Stimulated activated CD8-positive, alpha-beta memory T cell treated with anti-CD3 and anti-CD28 coated beads, Interleukin-15, amount 100 ng/mL, for 4 hours (primary cell): ENCODE results near the gene RAB30.
"Not testable (repeated sequence)": the region's sequence is repeated elsewhere in the genome, so short reads cannot be mapped to it uniquely, and the experiment has no call there.

Experiments used
- DNase-seq, 2 donors: peaks; one replicate each; pipeline ENCODE4 v3.0.0-alpha.2; 2020; ENCODE audit warnings: low read depth in 2 of 2

RAB30 gene

DNA sequence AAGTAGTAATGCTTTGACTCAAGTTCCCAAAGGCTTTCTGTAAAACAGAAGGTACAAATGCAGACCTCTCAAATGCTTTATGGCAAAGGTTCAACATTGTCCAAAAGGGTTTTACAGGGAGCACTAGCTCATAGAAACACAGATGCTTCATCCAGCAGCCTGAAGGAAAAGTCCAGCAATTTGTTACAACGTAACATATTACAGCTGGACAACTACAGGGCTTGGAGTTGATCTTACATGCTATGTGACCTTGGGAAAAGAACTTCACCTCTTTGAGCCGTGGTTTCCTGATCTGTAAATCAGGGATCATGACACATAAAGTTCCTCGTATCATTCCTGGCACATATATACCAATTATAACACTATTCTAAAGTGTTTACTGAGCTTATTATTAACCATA lies 85.3 kb downstream of the RAB30 start:
- DNase-seq = no peak

DNA sequence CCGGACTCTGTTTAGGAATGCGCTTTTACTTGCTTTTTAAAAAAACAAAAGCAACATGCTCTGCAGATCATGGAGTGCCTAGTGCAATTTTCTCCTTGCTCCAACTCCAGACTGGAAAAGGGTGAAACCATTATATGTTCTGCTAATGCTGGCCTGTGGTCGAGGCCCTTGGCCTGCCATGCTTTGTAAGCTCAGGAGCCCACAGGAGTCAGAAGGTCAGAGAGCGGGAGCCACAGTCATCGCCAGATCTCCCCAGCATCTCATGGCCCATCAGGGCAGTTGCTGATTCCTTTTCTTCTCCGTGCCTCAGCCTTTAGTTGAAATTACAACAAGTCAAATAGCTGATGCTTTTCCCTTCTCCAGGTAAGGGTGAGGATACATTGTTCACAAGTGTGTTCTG lies 89.8 kb downstream of the RAB30 start:
- no peak for DNase-seq

DNA sequence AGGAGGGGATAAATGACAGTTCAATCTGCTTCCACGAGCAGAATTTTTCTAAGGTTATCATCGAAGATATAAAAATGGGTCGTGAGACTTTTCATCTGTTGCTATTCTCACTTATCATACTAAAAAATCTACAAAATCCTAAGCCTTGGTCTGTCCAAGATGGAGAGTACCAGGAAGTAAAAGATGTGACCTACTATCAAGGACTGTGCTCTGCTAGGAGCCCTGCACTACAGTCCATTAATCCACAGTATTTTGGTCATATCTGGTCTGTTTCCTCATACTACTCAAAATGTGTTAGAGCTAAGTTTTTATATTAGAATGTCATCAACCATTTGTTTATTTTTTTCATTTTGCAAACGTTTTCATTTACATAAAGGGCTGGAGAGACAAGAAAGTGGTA lies 90.8 kb downstream of the RAB30 start:
- no peak for DNase-seq

DNA sequence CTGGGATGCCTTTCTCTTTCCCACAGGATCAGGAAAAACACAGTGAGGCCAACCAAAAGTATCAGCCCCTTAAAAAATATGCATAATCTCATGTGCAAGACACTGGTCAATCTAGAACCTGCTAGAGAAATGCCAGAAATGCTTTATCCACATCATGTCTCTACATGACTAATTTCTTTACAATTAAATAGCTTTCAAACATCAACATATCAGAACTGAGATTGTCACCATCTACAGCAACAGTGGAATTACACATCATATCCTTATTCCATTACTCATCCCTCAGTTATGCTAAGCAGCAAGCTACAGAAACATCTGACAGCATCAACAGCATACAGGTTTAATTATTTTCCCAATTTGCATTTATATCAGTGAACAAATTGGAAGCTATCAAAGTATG lies 91.4 kb downstream of the RAB30 start:
- DNase-seq = no peak

GRCh38 chr11:82979824-82980223 lies 91.9 kb downstream of the RAB30 start:
- DNase-seq = no peak

- DNase-seq = no peak
Measured at GRCh38 chr11:82978422-82979099, 93.1 kb downstream of the RAB30 start.

DNA sequence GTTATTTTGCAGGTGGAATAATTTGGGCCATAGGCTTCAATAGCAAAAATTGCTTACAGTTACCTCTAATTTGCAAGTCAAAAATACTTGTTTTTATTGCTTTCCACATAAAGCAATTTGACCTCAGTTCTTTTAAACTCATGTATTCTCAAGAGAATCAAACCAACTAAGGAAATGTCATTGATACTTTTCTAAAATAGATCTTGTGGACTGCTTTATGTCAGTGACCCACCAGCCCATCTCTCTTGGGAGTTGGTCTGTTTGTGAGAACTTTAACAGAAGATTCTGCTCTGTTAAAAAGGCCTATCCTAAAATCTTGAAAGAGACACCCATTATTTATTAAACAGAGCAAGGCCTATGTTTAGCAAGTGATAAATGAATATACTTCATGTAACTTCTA lies 94.9 kb downstream of the RAB30 start:
- no peak for DNase-seq

GRCh38 chr11:82975882-82976281 lies 95.8 kb downstream of the RAB30 start:
- no peak for DNase-seq

DNA sequence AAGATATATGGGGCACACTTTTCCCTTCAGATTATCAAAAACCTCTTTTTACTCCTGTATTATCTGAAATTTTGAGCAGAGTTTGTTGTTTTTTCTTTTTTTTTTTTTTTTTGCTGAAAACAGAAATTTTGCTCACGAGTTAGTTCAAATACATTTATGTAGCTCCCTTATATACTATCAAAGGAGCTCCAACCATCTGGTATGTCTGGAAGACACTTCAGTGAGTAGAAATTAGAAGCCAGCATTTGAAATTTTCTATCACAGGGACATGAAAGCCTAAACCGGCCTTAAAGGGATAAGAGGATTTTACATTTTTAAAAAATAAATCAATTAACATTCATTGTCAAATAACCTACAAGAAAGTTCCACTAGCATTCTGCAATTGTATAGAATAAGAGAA lies 96.8 kb downstream of the RAB30 start:
- DNase-seq = no peak

GRCh38 chr11:82974135-82974534 lies 97.6 kb downstream of the RAB30 start:
- no peak for DNase-seq

- DNase-seq = no peak
Measured at GRCh38 chr11:82972103-82972502, 99.6 kb downstream of the RAB30 start.

GRCh38 chr11:82971519-82971946 lies 100.2 kb downstream of the RAB30 start:
- peak in 1 of 2 donors; percentile 11 for DNase-seq

DNA sequence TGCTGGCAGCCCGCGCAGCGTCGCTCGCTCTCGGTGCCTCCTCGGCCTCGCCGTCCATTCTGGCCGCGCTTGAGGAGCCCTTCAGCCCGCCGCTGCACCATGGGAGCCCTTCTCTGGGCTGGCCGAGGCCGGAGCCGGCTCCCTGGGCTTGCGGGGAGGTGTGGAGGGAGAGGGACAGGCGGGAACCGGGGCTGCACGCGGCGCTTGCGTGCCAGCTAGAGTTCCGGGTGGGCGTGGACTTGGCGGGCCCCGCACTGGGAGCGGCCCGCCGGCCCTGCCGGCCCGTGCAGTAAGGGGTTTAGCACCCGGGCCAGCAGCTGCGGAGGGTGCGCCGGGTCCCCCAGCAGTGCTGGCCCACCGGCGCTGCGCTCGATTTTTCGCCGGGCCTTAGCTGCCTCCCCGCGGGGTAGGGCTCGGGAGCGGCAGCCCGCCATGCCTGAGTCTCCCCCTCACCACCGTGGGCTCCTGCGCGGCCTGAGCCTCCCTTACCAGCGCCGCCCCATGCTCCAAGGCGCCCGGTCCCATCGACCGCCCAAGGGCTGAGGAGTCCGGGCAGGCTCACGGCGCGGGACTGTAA lies 101.1 kb downstream of the RAB30 start:
- DNase-seq = not testable (repeated sequence)

GRCh38 chr11:82969811-82970210 lies 101.9 kb downstream of the RAB30 start:
- no peak for DNase-seq

DNA sequence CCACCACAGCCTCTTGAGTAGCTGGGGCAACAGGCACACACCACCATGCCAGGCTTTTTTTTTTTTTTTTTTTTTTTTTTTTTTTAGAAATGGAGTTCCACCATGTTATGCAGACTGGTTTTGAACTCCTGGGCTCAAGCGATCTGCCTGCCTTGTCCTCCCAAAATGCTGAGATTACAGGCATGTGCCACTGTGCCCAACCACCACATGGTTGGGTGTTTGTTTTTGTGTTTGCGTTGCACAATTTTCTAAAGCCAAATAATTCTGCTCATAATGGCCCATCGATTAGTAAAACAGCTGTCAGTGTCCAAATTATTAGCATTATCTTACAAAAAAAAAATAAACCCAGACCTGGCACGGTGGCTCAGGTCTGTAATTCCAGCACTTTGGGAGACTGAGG lies 104.3 kb downstream of the RAB30 start:
- no peak for DNase-seq

DNA sequence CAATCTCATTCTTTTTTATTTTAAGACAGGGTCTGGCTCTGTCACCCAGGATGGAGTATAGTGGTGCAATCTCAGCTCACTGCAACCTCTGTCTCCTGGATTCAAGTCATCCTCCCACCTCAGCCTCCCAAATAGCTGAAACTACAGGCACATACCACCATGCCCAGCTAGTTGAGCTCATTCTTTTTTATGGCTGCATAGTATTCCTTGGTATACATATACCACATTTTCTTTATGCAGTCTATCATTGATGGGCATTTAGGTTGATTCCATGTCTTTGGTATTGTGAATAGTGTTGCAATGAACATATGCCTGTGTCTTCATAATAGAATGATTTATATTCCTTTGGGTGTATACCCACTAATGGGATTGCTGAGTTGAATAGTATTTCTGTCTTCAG lies 109.7 kb downstream of the RAB30 start:
- DNase-seq = not testable (repeated sequence)

DNA sequence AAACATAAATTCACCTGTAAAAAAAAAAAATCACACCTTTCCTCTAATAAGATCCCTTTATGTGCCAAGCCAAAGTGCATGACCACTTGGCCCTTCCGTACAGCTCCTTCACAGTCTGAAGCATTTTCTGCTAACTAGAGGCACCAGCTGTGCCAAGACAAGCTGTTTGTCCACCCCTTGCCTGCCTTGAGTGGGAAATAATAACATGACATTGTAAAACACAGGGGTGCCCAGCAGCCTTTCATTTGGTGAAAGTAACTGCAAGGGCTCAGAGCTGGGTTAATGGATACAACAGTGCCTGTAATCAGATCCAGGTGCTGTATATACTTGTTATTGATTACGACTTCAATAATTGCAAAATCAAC lies 110.9 kb downstream of the RAB30 start:
- no peak for DNase-seq

GRCh38 chr11:82959987-82960778 lies 111.5 kb downstream of the RAB30 start:
- peak in 1 of 2 donors; percentile 17 for DNase-seq

DNA sequence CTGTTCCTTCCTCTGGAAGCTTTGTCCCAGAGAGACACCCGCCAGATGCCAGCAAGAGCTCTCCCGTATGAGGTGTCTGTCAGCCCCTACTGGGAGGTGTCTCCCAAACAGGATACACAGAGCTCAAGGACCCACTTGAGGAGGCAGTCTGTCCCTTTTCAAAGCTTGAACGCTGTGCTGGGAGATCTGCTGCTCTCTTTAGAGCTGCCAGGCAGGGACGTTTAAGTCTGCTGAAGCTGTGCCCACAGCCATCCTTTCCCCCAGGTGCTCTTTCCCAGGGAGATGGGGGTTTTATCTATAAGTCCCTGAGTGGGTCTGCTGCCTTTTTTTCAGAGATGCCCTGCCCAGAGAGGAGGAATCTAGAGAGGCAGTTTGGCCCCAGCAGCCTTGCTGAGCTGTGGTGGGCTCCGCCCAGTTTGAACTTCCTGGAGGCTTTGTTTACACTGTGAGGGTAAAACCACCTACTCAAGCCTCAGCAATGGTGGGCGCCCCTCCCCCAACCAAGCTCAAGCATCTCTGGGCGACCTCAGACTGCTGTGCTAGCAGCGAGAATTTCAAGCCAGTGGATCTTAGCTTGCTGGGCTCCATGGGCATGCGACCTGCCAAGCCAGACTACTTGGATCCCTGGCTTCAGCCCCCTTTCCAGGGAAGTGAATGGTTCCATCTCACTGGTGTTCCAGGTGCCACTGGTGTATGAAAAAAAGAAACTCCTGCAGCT lies 115.8 kb downstream of the RAB30 start:
- DNase-seq = peak; percentile 38 to 43

- DNase-seq = not testable (repeated sequence)
Measured at GRCh38 chr11:82950502-82950901, 121.2 kb downstream of the RAB30 start.

GRCh38 chr11:82949352-82949751 lies 122.3 kb downstream of the RAB30 start:
- no peak for DNase-seq

- no peak for DNase-seq
Measured at GRCh38 chr11:82945682-82946081, 126.0 kb downstream of the RAB30 start.
